ENCODE data around the gene HEMGN. TPM values are rescaled to one million over a fixed set of nuclear protein-coding genes. Genes with fewer than 3 reads are reported as not detected.

Gene HEMGN
- total RNA-seq, 2 donors from 2014 or later: 0.22 TPM; not detected in 1

DNA sequence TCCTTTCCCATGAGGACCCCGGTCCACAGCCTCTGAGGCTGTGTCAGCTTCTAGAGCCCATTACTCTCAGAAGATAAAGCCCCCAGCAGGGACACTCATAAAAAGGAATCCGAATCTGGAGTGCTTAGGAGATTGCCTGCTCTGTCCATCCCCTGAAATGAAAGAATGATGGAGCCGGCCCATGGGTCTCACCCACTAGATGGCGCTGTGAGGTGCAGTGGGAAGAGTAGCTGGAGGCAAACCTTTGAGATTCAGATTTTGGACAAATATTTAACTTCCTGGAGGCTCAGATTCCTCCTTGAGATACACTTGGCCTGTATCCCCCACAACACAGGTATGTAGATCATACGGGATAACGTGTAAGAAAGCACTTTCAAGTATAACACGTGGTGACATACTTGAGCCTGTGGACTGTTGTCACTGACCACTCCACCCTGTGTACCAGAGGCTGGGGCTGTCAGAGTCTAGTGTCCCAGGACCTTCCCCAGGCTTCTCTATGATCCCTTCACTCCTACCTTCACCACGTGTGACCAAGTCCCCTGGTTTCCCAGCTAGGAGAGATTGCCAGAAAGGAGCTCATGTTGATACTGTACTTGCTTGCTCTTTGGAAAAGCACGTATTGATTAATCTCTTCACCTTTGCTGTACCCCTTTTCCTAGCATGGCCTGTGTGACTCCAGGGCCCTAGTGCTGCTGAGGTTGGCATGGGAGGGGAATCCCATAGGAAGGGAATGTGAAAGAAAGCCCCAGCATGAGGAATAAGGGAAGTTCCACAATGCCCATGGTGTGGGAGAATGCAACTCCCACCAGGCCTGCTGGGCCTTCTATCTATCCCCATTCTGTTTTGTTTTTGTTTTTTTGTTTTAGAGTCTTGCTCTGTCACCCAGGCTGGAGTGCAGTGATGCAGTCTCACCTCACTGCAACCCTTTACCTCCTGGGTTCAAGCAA lies 47.8 kb downstream of the HEMGN start:
- Histone ChIP-seq H3K9me3 (no peaks in the 10 kb centered on the region), H3K4me3 (no peak overlapping the region), H3K9ac (ENCODE audit: low read depth in 2 of 2, low read length in 2 of 2) (no peak overlapping the region), H3K27ac (no peak overlapping the region), H3K36me3 (no peaks in the 10 kb centered on the region), H3K27me3 (no peaks in the 10 kb centered on the region), H3K4me1 (no peaks in the 10 kb centered on the region)
- TF ChIP-seq, protein P1, sequence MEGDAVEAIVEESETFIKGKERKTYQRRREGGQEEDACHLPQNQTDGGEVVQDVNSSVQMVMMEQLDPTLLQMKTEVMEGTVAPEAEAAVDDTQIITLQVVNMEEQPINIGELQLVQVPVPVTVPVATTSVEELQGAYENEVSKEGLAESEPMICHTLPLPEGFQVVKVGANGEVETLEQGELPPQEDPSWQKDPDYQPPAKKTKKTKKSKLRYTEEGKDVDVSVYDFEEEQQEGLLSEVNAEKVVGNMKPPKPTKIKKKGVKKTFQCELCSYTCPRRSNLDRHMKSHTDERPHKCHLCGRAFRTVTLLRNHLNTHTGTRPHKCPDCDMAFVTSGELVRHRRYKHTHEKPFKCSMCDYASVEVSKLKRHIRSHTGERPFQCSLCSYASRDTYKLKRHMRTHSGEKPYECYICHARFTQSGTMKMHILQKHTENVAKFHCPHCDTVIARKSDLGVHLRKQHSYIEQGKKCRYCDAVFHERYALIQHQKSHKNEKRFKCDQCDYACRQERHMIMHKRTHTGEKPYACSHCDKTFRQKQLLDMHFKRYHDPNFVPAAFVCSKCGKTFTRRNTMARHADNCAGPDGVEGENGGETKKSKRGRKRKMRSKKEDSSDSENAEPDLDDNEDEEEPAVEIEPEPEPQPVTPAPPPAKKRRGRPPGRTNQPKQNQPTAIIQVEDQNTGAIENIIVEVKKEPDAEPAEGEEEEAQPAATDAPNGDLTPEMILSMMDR (IDR thresholded peaks at IDR 0.05): peak; percentile 68
- peak; percentile 42 for DNase-seq
- intact Hi-C loops (cut with DNase I): no loop called here

DNA sequence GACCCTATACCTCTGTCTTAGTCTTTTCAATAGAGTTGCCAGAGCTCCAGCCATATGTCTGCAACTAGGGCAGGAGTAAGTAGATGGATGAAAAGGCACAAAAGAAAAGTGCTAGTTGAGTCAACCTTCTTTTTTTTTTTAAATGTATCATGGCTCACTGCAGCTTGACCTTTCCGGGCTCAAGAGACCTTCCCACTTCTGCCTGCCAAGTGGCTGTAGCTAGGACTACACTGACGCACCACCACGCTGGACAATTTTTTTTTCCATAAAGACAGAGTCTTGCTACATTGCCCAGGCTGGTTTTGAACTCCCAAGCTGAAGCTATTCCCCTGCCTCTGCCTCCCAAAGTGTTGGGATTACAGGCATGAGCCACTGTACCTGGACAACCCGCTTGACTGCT lies 57.6 kb downstream of the HEMGN start:
- Histone ChIP-seq H3K27ac (no peak overlapping the region), H3K36me3 (no peaks in the 10 kb centered on the region), H3K27me3 (no peaks in the 10 kb centered on the region), H3K9ac (ENCODE audit: low read depth in 2 of 2, low read length in 2 of 2) (no peak overlapping the region), H3K4me3 (no peak overlapping the region), H3K4me1 (no peaks in the 10 kb centered on the region), H3K9me3 (no peaks in the 10 kb centered on the region)
- intact Hi-C loops (cut with DNase I): no loop called here
- DNase-seq: no peak
- TF ChIP-seq, protein P1 (IDR thresholded peaks at IDR 0.05): no peak

Other genes with a start within 250 kb of the HEMGN start
- gene XPA, start 240.8 kb downstream of the HEMGN start, total RNA-seq: 1 to 10 TPM; 7.0 to 8.0 TPM
- not detected for gene FOXE1, start 84.9 kb downstream of the HEMGN start, total RNA-seq
- 10 to 100 TPM; 10.2 to 11.9 TPM for gene TRMO, start 15.7 kb downstream of the HEMGN start, total RNA-seq
- 100 to 1,000 TPM; 133 to 183 TPM for gene ANP32B, start 45.2 kb upstream of the HEMGN start, total RNA-seq
- gene NANS, start 118.6 kb upstream of the HEMGN start, total RNA-seq: 100 to 1,000 TPM; 223 to 254 TPM
- 10 to 100 TPM; 44.6 to 62.0 TPM for gene TRIM14, start 181.1 kb upstream of the HEMGN start, total RNA-seq